HepG2 (cell line): Measurements from ENCODE around the gene KAT2A.

Experiments
- HDAC2 ChIP-seq: sonication (generic); formaldehyde crosslinking; IDR thresholded peaks from 2 replicates; pipeline ENCODE4 v1.4.0; 2020; ENCODE audit warnings: missing genetic modification reagents
- NONO ChIP-seq, 2 experiments: fragments of 450-650 bp in 1 of 2; sonication (generic) in 1 of 2; formaldehyde crosslinking in 1 of 2; IDR thresholded peaks in 1 of 2; conservative IDR thresholded peaks in 1 of 2; 2 replicates each; pipeline versions ENCODE4 v1.6.1 to v1.8.0; 2017 to 2022; ENCODE audit warnings: mild to moderate bottlenecking in 1 of 2, missing genetic modification reagents in 1 of 2, moderate library complexity in 1 of 2
- POLR2AphosphoS5 ChIP-seq: IDR thresholded peaks from 2 replicates; pipeline ENCODE4 v1.6.1; 2012; ENCODE audit warnings: low read depth, low read length
- SKIL ChIP-seq: sonication (generic); formaldehyde crosslinking; IDR thresholded peaks from 2 replicates; pipeline ENCODE4 v1.8.0; 2022; ENCODE audit warnings: missing genetic modification reagents, mild to moderate bottlenecking, moderate library complexity, borderline replicate concordance
- TAF1 ChIP-seq: sonication (generic); formaldehyde crosslinking; IDR thresholded peaks from 2 replicates; pipeline ENCODE4 v1.4.0; 2020; ENCODE audit warnings: missing genetic modification reagents
- ZBTB37 ChIP-seq: sonication (generic); formaldehyde crosslinking; IDR thresholded peaks from 2 replicates; pipeline ENCODE4 v1.4.0; 2020; ENCODE audit warnings: mild to moderate bottlenecking, missing genetic modification reagents
- ZNF619 ChIP-seq: sonication (generic); formaldehyde crosslinking; IDR thresholded peaks from 2 replicates; pipeline ENCODE4 v1.4.0; 2020; ENCODE audit warnings: mild to moderate bottlenecking, missing genetic modification reagents
- TF ChIP-seq, protein P1 (sequence below): sonication (generic); formaldehyde crosslinking; IDR thresholded peaks from 2 replicates; pipeline ENCODE4 v1.4.0; 2020; ENCODE audit warnings: mild to moderate bottlenecking, missing genetic modification reagents
- TF ChIP-seq, protein P2 (sequence below): sonication (generic); formaldehyde crosslinking; IDR thresholded peaks from 2 replicates; pipeline ENCODE4 v1.4.0; 2020; ENCODE audit warnings: missing genetic modification reagents

DNA sequence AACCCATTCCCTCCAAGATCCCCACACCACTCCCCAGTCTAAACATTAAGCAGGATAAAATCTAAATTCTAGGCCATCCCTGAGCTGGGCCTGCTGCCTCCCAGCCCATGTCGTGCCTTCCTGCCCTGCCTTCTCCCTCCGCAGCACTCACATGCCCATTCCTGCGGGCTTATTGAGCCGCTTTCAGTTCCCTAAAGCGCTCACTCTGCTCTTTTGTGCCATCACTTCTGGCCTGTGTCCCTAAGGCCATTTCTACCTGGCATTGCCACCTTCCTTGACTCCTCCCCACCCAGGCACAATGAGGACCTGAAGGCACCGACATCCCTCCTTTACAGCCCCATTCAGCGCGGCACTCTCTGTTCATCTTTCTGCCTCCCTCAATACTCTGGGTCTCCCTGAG, 46.6 kb upstream of the KAT2A start:
- TF ChIP-seq POLR2AphosphoS5 (no peak), HDAC2 (CRISPR knock-in tag) (no peak), NONO (IDR thresholded peaks at IDR 0.05) (no peak), NONO (CRISPR knock-in tag; conservative IDR thresholded peaks at IDR 0.05) (no peak), ZBTB37 (no peak), TAF1 (CRISPR knock-in tag) (no peak), SKIL (CRISPR knock-in tag) (no peak), ZNF619 (CRISPR knock-in tag) (no peak)
- TF ChIP-seq, protein P1, sequence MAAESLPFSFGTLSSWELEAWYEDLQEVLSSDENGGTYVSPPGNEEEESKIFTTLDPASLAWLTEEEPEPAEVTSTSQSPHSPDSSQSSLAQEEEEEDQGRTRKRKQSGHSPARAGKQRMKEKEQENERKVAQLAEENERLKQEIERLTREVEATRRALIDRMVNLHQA (CRISPR knock-in tag) = no peak
- TF ChIP-seq, protein P2, sequence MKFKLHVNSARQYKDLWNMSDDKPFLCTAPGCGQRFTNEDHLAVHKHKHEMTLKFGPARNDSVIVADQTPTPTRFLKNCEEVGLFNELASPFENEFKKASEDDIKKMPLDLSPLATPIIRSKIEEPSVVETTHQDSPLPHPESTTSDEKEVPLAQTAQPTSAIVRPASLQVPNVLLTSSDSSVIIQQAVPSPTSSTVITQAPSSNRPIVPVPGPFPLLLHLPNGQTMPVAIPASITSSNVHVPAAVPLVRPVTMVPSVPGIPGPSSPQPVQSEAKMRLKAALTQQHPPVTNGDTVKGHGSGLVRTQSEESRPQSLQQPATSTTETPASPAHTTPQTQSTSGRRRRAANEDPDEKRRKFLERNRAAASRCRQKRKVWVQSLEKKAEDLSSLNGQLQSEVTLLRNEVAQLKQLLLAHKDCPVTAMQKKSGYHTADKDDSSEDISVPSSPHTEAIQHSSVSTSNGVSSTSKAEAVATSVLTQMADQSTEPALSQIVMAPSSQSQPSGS = no peak
